GM19043 (cell line): ENCODE data around the gene YY2.
"Not testable (repeated sequence)": the region's sequence is repeated elsewhere in the genome, so short reads cannot be mapped to it uniquely, and the experiment has no call there.

ENCODE experiments used
- ATAC-seq: cut with Tn5 transposase; IDR thresholded peaks from one replicate; pipeline ENCODE4 v1.9.1; 2021; ENCODE audit warnings: low read depth; ENCODE audit not compliant: unreplicated experiment

Gene YY2

GRCh38 chrX:21873063-21873775 is 17.4 kb downstream of the YY2 start:
- ATAC-seq, result no peak

GRCh38 chrX:21874182-21874581 is 18.4 kb downstream of the YY2 start:
- not testable (repeated sequence) for ATAC-seq

GRCh38 chrX:21875013-21875412 is 19.2 kb downstream of the YY2 start:
- no peak for ATAC-seq

- no peak for ATAC-seq
Measured at GRCh38 chrX:21881881-21882574, 26.2 kb downstream of the YY2 start.

GRCh38 chrX:21883258-21883657 is 27.5 kb downstream of the YY2 start:
- no peak for ATAC-seq

GRCh38 chrX:21885568-21885967 is 29.8 kb downstream of the YY2 start:
- no peak for ATAC-seq

GRCh38 chrX:21905313-21905712 is 49.5 kb downstream of the YY2 start:
- ATAC-seq, result no peak

GRCh38 chrX:21905953-21906352 is 50.2 kb downstream of the YY2 start:
- no peak for ATAC-seq

- ATAC-seq, result no peak
Measured at GRCh38 chrX:21907260-21907659, 51.5 kb downstream of the YY2 start.
